Fibroblast of lung (primary cell): ENCODE data around the gene GUK1. TPM values are rescaled to one million over a fixed set of nuclear protein-coding genes. Genes with fewer than 3 reads are reported as not detected.

ENCODE experiments used
- DNase-seq, 2 donors: peaks; one replicate each; pipeline versions ENCODE4 v3.0.0 to v3.0.0-alpha.2; 2010; ENCODE audit warnings: low read depth in 2 of 2
- H2AFZ ChIP-seq: 2 replicates; pipeline ENCODE4 v1.5.1; 2012; ENCODE audit warnings: low read length, control low read depth, inconsistent platforms
- H3K27ac ChIP-seq: 2 replicates; pipeline ENCODE4 v1.5.1; 2011; ENCODE audit warnings: low read length, control low read depth; ENCODE audit not compliant: insufficient read depth
- H3K27me3 ChIP-seq: 2 replicates; pipeline ENCODE4 v1.5.1; 2011; ENCODE audit warnings: mild to moderate bottlenecking, low read length; ENCODE audit not compliant: control insufficient read depth, insufficient read depth
- H3K36me3 ChIP-seq: 2 replicates; pipeline ENCODE4 v1.5.1; 2011; ENCODE audit warnings: low read length; ENCODE audit not compliant: control insufficient read depth, insufficient read depth
- H3K4me1 ChIP-seq: 2 replicates; pipeline ENCODE4 v1.5.1; 2011; ENCODE audit warnings: low read length; ENCODE audit not compliant: control insufficient read depth, insufficient read depth; ENCODE audit errors: extremely low read depth
- H3K4me2 ChIP-seq: 2 replicates; pipeline ENCODE4 v1.5.1; 2011; ENCODE audit warnings: low read length, control low read depth; ENCODE audit not compliant: insufficient read depth; ENCODE audit errors: extremely low read depth
- H3K4me3 ChIP-seq, 4 experiments: fragments of 200-600 bp in 1 of 4; sonication (generic) in 1 of 4; replicated peaks in 1 of 4; 2 replicates each; pipeline ENCODE4 v1.5.1; 2011 to 2016; ENCODE audit warnings: low read length in 4 of 4, low read depth in 3 of 4, mild to moderate bottlenecking in 3 of 4, control low read depth in 2 of 4, inconsistent platforms in 1 of 4, mixed read lengths in 1 of 4; ENCODE audit not compliant: insufficient read depth in 1 of 4; ENCODE audit errors: control extremely low read depth in 1 of 4
- H3K79me2 ChIP-seq: 2 replicates; pipeline ENCODE4 v1.5.1; 2012; ENCODE audit warnings: mild to moderate bottlenecking, low read length, inconsistent platforms; ENCODE audit not compliant: control insufficient read depth, insufficient read depth
- H3K9ac ChIP-seq: 2 replicates; pipeline ENCODE4 v1.5.1; 2011; ENCODE audit warnings: mild to moderate bottlenecking, low read length, control low read depth; ENCODE audit not compliant: insufficient read depth
- H3K9me3 ChIP-seq: 2 replicates; pipeline ENCODE4 v1.5.1; 2012; ENCODE audit warnings: low read depth, low read length; ENCODE audit not compliant: control insufficient read depth, insufficient read depth
- H4K20me1 ChIP-seq: 2 replicates; pipeline ENCODE4 v1.5.1; 2011; ENCODE audit warnings: low read length; ENCODE audit not compliant: control insufficient read depth, insufficient read depth; ENCODE audit errors: extremely low read depth
- EZH2 ChIP-seq: IDR thresholded peaks from 2 replicates; pipeline ENCODE4 v1.5.1; 2012; ENCODE audit warnings: low read length, control low read depth, mild to moderate bottlenecking; ENCODE audit errors: missing control alignments
- polyA plus RNA-seq, 2 donors: library from polyadenylated mRNA; depleted of rRNA in 1 of 2; stranded (reverse) in 1 of 2; unstranded in 1 of 2; fragments of >200 nt; gene quantifications; 2 replicates each; pipeline ENCODE4 v1.2.1, GENCODE V29; 2011 to 2012; ENCODE audit warnings: missing spikeins in 1 of 2
- total RNA-seq: library from RNA; depleted of rRNA; stranded (reverse); fragments of >200 nt; gene quantifications from 2 replicates; pipeline ENCODE4 v1.2.1, GENCODE V29; 2014
- TF ChIP-seq, protein P1 (sequence below), 2 donors: IDR thresholded peaks in 1 of 2; conservative IDR thresholded peaks in 1 of 2; 1 replicate in 1 of 2; 2 replicates in 1 of 2; pipeline ENCODE4 v1.5.1; 2011 to 2012; ENCODE audit warnings: low read length in 2 of 2, control low read depth in 1 of 2, inconsistent platforms in 1 of 2, low read depth in 1 of 2, mild to moderate bottlenecking in 1 of 2

Gene GUK1
- total and polyA plus RNA-seq, 2 donors (not counting 1 experiment from before 2014, with no cell fraction given), result 217 to 479 TPM

DNA sequence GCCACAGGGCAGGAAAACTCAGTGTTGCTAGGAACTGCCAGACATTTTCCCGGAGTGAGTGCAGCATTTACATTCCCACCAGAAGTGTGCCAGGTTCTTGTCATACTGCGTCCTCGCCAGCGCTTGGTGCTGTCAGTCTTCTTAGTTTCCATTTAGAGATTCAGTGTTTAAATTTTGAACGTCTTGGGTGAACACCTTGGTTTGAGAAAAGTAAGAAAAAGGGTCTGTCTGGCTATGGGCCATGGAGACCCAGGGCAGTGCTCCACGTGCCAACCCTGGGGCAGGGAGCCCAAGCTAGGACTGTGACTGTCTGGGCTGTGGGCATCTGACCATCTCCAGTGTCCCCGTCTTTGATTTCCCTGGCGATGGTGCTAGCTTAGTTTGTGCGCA is 41.6 kb downstream of the GUK1 start:
- Histone ChIP-seq H3K9ac (no peak overlapping the region), H3K36me3 (no peaks in the 10 kb centered on the region), H2AFZ (no peak overlapping the region), H3K27ac (no peak overlapping the region), H3K27me3 (no peaks in the 10 kb centered on the region), H3K79me2 (no peaks in the 10 kb centered on the region), H4K20me1 (no peaks in the 10 kb centered on the region), H3K4me2 (no peak overlapping the region), H3K4me1 (no peaks in the 10 kb centered on the region), H3K9me3 (no peaks in the 10 kb centered on the region), H3K4me3 (no peak overlapping the region)
- TF ChIP-seq, protein P1, sequence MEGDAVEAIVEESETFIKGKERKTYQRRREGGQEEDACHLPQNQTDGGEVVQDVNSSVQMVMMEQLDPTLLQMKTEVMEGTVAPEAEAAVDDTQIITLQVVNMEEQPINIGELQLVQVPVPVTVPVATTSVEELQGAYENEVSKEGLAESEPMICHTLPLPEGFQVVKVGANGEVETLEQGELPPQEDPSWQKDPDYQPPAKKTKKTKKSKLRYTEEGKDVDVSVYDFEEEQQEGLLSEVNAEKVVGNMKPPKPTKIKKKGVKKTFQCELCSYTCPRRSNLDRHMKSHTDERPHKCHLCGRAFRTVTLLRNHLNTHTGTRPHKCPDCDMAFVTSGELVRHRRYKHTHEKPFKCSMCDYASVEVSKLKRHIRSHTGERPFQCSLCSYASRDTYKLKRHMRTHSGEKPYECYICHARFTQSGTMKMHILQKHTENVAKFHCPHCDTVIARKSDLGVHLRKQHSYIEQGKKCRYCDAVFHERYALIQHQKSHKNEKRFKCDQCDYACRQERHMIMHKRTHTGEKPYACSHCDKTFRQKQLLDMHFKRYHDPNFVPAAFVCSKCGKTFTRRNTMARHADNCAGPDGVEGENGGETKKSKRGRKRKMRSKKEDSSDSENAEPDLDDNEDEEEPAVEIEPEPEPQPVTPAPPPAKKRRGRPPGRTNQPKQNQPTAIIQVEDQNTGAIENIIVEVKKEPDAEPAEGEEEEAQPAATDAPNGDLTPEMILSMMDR (conservative IDR thresholded peaks at IDR 0.05 in 1 of 2, IDR thresholded peaks at IDR 0.05 in 1 of 2; ENCODE audit: low read depth in 1 of 2, low read length in 2 of 2), result no peak
- no peak for TF ChIP-seq EZH2
- DNase-seq, result no peak

DNA sequence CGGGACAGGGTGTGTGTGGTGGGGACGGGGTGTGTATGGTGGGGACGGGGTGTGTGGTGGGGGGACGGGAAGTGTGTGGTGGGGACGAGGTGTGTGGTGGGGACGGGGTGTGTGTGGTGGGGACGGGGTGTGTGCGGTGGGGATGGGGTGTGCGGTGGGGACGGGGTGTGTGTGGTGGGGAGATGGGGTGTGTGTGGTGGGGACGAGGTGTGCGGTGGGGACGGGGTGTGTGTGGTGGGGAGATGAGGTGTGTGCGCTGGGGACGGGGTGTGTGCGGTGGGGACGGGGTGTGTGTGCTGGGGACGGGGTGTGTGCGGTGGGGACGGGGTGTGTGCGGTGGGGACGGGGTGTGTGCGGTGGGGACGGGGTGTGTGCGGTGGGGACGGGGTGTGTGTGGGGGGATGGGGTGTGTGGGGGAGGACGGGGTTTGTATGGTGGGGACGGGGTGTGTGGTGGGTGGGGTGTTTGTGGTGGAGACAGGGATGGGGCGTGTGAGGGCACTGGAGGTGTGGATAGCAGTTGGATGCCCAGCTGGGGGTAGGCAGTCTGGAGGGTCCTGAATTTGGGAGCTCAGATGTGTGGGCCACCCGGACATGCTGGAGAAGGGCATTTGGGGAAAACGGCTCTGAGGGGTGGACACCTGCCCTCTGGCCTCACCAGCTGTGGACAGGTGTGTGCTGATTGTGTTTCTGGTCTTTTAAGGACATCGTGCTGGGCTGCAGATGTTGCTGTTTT is 42.4 kb downstream of the GUK1 start:
- H3K4me2 ChIP-seq, result no peak overlapping the region
- H2AFZ ChIP-seq, result no peak overlapping the region
- no peak overlapping the region for H3K27ac ChIP-seq
- H3K9ac ChIP-seq, result no peak overlapping the region
- H3K79me2 ChIP-seq, result no peaks in the 10 kb centered on the region
- H4K20me1 ChIP-seq, result no peaks in the 10 kb centered on the region
- no peaks in the 10 kb centered on the region for H3K9me3 ChIP-seq
- TF ChIP-seq EZH2, result no peak
- TF ChIP-seq, protein P1 (conservative IDR thresholded peaks at IDR 0.05 in 1 of 2, IDR thresholded peaks at IDR 0.05 in 1 of 2; ENCODE audit: low read depth in 1 of 2, low read length in 2 of 2), result no peak
- H3K4me1 ChIP-seq, result no peaks in the 10 kb centered on the region
- no peaks in the 10 kb centered on the region for H3K27me3 ChIP-seq
- no peak overlapping the region for H3K4me3 ChIP-seq
- no peaks in the 10 kb centered on the region for H3K36me3 ChIP-seq
- DNase-seq, result no peak

DNA sequence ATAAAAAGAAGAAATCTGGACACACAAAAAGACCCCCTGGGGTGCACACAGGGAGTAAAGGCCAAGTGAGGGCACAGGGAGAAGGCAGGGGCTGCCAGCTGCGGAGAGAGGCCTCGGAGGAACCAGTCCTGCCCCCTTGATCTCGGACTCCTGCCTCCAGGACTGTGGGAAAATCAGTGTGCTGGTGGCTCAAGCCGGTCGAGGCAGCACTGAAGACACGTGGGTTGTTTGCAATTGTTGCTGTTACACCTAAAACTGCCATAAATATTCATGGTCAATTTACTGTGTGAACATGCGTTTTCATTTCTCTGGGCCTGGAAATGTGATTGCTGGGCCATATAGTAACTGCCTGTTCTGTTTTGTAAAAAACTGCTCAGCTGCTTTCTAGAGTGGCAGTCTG is 44.1 kb downstream of the GUK1 start:
- H3K4me3 ChIP-seq, result no peak overlapping the region
- DNase-seq, result no peak
- no peaks in the 10 kb centered on the region for H3K4me1 ChIP-seq

More for the DNA sequence above, 44.1 kb downstream of the GUK1 start:
- TF ChIP-seq EZH2, result no peak
- TF ChIP-seq, protein P1 (conservative IDR thresholded peaks at IDR 0.05 in 1 of 2, IDR thresholded peaks at IDR 0.05 in 1 of 2; ENCODE audit: low read depth in 1 of 2, low read length in 2 of 2), result no peak
- no peak overlapping the region for H3K4me2 ChIP-seq
- no peaks in the 10 kb centered on the region for H4K20me1 ChIP-seq
- no peaks in the 10 kb centered on the region for H3K27me3 ChIP-seq
- no peaks in the 10 kb centered on the region for H3K9me3 ChIP-seq
- no peak overlapping the region for H2AFZ ChIP-seq
- no peaks in the 10 kb centered on the region for H3K36me3 ChIP-seq
- no peak overlapping the region for H3K9ac ChIP-seq
- H3K79me2 ChIP-seq, result no peaks in the 10 kb centered on the region
- no peak overlapping the region for H3K27ac ChIP-seq
